Stimulated activated CD8-positive, alpha-beta memory T cell treated with anti-CD3 and anti-CD28 coated beads, Interleukin-4, amount 100 ng/mL, for 48 hours (primary cell): Measurements from ENCODE around the gene ANKRD44.

Experiments
- DNase-seq: peaks from one replicate; pipeline ENCODE4 v3.0.0-alpha.2; 2020

The ANKRD44 gene

GRCh38 chr2:197101519-197101918 lies 209.1 kb downstream of the ANKRD44 start:
- no peak for DNase-seq

GRCh38 chr2:197097578-197098366 lies 212.8 kb downstream of the ANKRD44 start:
- DNase-seq, result no peak

DNA sequence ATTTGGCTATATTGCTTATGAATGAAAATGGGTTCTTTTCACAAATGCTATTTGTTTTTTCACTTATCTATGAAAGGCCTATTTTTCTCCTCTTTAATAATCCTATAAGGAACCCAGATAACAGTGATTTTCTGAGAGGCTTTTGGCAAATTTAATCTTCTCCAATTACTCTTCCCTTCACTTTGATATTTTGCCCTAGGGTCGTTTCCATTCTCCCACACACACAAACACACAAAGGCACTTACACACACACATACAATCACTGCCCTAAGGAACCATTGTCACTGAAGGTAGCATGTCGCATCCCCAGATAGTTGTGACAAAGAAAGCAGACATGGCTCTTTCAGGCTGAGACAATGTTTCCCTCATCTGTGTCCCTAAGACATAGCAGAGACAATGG lies 213.9 kb downstream of the ANKRD44 start:
- DNase-seq, result no peak

DNA sequence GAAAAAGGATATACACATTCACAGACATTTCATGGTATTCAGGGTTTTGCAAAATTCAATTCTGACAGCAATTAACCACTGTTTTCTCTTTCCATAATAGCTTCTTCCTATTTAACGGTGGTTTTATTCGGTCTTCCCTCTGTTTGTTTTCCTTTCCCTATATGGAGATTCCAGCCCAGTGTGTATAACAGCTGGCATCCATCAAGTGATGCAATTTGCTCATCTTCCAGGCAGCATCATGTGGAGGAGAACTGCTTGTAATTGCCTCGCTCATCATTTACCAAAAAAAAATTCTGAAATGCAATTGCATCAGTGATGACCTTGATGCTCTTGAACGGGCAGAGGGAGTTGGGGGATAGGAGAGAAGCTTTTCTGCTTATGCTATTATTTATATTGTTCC lies 218.1 kb downstream of the ANKRD44 start:
- no peak for DNase-seq

GRCh38 chr2:197090742-197091367 lies 219.7 kb downstream of the ANKRD44 start:
- DNase-seq, result no peak

- DNase-seq, result no peak
These were observed 220.9 kb downstream of the ANKRD44 start for GRCh38 chr2:197089655-197090054.

GRCh38 chr2:197088694-197089093 lies 221.9 kb downstream of the ANKRD44 start:
- no peak for DNase-seq

- no peak for DNase-seq
These were observed 224.1 kb downstream of the ANKRD44 start for GRCh38 chr2:197086500-197086899.

DNA sequence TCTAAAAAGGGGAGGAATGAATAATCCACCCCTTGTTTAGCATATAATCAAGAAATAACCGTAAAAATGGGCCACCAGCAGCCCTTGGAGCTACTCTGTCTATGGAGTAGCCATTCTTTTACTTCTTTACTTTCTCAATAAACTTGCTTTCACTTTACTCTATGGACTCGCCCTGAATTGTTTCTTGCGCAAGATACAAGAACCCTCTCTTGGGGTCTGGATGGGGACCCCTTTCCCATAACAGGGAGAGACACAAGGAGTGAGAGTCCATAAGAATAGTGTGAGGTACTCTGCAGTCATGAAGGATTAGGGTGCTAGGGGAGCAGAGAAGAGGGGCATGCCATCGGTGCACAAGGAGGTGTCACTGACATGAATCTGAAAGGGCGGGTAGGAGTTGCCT lies 224.9 kb downstream of the ANKRD44 start:
- DNase-seq, result no peak

DNA sequence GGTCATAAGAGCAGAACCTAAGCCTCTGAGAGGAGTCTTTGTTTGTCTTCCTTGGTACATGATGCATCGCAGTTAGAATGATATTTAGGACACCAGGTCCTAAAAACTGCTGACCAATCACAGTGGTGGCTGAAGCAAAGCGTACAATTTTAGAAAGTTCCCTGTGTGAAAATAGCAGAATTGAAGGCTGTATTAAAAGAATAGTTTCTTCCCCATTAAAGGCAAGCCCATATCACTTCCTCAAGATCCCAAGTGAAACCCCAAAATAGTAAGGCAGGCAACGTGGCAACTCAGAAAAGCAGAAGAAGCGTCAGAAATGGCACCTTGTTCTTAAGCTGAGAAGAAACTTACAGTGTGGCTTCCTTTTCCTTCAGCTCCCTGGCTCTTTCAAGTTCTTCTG lies 229.3 kb downstream of the ANKRD44 start:
- DNase-seq, result no peak

- DNase-seq, result no peak
These were observed 229.9 kb downstream of the ANKRD44 start for GRCh38 chr2:197080578-197081216.

DNA sequence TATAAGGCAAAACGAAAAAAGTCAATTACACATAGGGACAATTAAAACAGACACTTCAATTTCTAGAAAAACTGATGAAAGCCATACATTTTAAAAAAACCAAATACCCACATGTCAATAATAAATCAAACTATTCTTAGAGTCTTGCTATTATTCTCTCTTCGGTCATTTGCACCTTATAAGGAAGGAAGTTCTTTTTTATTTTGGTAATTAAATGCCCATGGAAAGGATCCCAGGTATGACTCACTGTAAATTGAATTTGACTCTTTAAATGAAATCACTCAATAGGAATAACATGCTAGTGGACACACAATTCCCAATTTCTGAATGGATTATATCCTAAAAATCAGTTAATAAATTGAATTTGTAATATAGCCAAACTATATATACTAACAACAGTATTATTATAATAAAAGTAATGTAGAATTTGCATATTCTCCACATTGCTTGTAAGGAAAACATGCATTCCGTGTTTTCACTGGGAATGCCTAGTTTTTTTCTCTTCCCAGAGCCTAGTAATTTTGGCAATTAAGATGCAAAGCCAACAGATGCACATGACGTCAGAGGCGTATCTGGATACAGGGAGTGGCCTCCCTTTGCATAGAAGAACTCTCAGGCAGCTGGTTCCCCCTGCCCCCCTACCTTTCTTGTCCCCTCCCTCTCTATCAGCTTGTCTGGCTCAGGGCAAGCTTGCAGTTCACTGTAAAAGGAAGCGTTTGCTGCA lies 230.6 kb downstream of the ANKRD44 start:
- no peak for DNase-seq

GRCh38 chr2:197079414-197079813 lies 231.2 kb downstream of the ANKRD44 start:
- DNase-seq, result no peak

DNA sequence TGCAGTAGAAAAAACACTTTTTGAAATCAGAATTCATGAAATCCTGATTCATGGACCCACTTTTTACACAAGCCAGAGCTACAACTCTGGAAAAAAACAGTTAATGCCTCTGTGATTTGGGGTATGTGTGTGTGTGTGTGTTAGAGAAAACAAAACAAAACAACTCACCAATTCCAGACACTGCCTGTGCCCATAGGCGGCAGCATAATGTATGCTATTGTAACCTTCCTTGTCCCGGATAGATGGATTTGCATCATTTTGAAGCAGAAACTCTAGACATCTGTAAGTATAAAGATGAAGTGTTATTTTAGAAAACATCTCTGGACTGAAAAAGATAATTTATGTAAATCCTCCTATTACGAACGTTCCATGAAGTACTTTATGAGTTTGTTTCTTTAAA lies 232.0 kb downstream of the ANKRD44 start:
- no peak for DNase-seq

GRCh38 chr2:197077336-197077735 lies 233.2 kb downstream of the ANKRD44 start:
- no peak for DNase-seq

DNA sequence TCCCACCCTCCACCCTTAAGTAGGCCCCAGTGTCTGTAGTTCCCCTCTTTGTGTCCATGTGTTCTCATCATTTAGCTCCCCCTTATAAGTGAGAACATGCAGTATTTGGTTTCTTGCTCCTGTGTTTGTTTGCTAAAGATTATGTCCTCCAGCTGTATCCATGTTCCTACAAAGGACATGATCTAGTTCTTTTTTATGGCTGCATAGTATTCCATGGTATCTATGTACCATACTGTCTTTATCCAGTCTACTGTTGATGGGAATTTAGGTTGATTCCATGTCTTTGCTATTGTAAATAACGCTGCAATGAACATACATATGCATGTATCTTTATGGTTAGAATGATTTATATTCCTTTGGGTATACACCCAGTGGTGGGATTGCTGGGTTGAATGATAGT lies 233.9 kb downstream of the ANKRD44 start:
- no peak for DNase-seq

DNA sequence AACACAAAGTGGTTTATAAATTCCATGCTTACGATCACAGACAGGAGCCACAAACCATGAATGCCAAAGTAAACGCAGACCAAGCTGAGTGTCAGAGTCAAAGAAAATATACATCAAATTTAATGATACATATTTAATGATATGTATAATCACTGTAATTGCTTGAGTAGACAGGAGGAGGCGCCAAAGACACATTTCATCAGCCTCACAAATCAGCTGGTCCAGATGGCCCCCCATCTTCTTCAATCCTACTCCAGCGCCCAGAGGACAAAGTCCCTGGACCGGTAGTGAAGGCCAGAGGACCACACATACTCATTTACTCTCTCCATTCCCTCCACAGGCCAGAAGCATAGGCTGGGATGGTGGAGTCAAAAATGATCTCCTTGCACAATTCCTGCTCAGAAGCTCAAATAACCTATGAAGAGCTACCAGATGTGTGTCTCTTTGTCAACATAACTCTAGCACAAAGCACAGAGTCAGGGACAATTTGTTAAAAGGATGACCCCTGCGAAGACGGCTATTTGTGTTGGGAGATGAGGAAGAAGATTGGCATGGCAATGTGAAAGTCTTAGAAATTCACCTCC lies 234.7 kb downstream of the ANKRD44 start:
- DNase-seq, result no peak

GRCh38 chr2:197075281-197075680 lies 235.3 kb downstream of the ANKRD44 start:
- DNase-seq, result no peak

GRCh38 chr2:197073701-197074433 lies 236.7 kb downstream of the ANKRD44 start:
- no peak for DNase-seq

DNA sequence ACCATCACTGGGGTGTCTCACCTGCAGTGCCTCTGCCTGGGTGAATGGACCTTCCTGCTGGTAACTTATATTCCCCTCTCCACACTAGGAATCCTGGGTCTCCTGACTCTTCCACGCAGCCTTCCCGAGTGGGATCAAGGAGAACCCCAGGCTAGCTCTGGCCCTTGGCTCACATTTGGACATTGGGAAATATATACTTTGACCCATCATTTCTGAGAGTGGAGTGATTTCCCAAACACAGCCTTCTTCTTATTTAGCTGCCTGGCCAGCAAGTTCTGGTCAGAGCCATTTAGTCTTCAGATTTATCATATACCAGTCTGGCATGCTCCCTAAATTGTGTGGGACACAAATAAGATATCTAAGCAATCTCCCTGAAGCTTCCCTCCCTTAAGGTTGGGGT lies 237.3 kb downstream of the ANKRD44 start:
- DNase-seq, result no peak

DNA sequence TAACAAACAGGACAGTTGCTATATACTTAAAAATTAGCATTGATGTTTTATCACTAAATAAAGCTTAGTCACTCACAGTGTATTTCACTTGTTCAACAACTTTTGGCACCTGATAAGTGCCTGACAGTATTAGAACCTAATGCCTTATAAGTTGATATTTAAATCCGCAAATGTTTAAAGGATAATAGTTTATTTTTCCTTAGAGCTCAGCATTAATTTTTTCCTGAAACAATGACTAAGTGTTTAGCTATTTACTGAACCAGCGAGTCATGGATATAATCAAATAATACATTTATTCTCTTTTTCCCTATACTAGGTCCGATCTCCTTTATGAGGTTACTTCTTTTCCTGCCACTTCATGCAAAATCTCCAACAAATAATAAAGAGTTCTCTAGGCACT lies 238.0 kb downstream of the ANKRD44 start:
- no peak for DNase-seq

DNA sequence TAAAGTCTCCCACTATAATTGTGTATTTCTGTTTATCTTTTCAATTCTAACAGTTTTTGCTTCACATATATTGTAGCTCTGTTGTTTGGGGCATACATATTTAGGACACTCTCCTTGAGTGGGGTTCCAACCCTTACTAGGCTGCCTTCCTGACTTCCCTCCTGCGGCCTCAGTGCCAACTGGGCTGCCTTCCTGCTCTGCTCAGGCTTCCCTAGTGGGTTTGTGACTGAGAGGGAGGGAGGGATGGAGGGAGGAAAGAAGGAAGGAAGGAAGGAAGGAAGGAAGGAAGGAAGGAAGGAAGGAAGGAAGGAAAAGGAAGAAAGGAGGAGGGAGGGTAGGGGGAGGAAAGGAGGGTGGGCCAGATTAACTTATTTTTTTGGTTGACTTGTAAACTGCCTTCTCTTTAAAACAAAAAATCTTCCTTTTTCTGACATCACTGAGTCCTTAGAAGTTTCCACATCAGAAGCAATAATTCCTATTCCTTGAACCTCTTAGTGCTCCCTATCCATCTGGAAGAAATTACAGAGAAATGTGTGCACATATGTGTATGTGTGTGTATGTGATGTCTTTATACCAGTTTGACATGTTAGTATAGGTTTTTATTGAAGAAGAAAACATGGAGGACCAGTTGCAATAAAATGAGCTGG lies 238.7 kb downstream of the ANKRD44 start:
- no peak for DNase-seq
